Keratinocyte (primary cell): Measurements from ENCODE around the gene P2RX2. TPM values are rescaled to one million over a fixed set of nuclear protein-coding genes. Genes with fewer than 3 reads are reported as not detected.

Experiments
- DNase-seq: peaks from one replicate; pipeline ENCODE4 v3.0.0-alpha.2; 2011; ENCODE audit warnings: low read depth, missing footprints, low spot score
- FAIRE-seq: peaks from 2 replicates; lab custom pipeline; 2011; peaks lifted over from hg19 to GRCh38; lab: Jason Lieb, UNC
- H2AFZ ChIP-seq: 2 replicates; pipeline ENCODE4 v1.6.0; 2012; ENCODE audit warnings: low read length, control low read depth, inconsistent platforms; ENCODE audit not compliant: control insufficient read depth
- H3K27ac ChIP-seq: 2 replicates; pipeline ENCODE4 v1.5.1; 2011; ENCODE audit warnings: low read length; ENCODE audit not compliant: control insufficient read depth, insufficient read depth
- H3K27me3 ChIP-seq: 3 replicates; pipeline ENCODE4 v1.6.0; 2011; ENCODE audit warnings: low read length; ENCODE audit not compliant: control insufficient read depth, insufficient read depth; ENCODE audit errors: extremely low read depth
- H3K36me3 ChIP-seq, 2 experiments: 2 replicates in 1 of 2; 3 replicates in 1 of 2; pipeline ENCODE4 v1.5.1; 2011; ENCODE audit warnings: low read length in 2 of 2, mild to moderate bottlenecking in 1 of 2; ENCODE audit not compliant: control insufficient read depth in 2 of 2, insufficient read depth in 2 of 2; ENCODE audit errors: extremely low read depth in 1 of 2
- H3K4me1 ChIP-seq: 3 replicates; pipeline ENCODE4 v1.5.1; 2011; ENCODE audit warnings: low read length; ENCODE audit not compliant: control insufficient read depth, insufficient read depth; ENCODE audit errors: extremely low read depth
- H3K4me2 ChIP-seq: 3 replicates; pipeline ENCODE4 v1.6.0; 2011; ENCODE audit warnings: low read depth, low read length; ENCODE audit not compliant: control insufficient read depth, insufficient read depth; ENCODE audit errors: extremely low read depth
- H3K4me3 ChIP-seq, 3 experiments: fragments of 200-600 bp in 1 of 3; sonication (generic) in 1 of 3; 2 replicates in 2 of 3; 3 replicates in 1 of 3; pipeline ENCODE4 v1.5.1; 2011 to 2016; ENCODE audit warnings: low read length in 3 of 3, mild to moderate bottlenecking in 3 of 3, control low read depth in 2 of 3, inconsistent platforms in 1 of 3, low read depth in 1 of 3, mixed read lengths in 1 of 3, mixed run types in 1 of 3, moderate library complexity in 1 of 3; ENCODE audit not compliant: control insufficient read depth in 2 of 3, insufficient read depth in 2 of 3; ENCODE audit errors: extremely low read depth in 1 of 3
- H3K79me2 ChIP-seq: 2 replicates; pipeline ENCODE4 v1.6.0; 2012; ENCODE audit warnings: low read length; ENCODE audit not compliant: control insufficient read depth, insufficient read depth
- H3K9ac ChIP-seq: 3 replicates; pipeline ENCODE4 v1.6.0; 2011; ENCODE audit warnings: low read length; ENCODE audit not compliant: control insufficient read depth, insufficient read depth; ENCODE audit errors: extremely low read depth
- H3K9me1 ChIP-seq: 3 replicates; pipeline ENCODE4 v1.6.0; 2011; ENCODE audit warnings: low read length; ENCODE audit not compliant: control insufficient read depth, insufficient read depth; ENCODE audit errors: extremely low read depth
- H3K9me3 ChIP-seq: 2 replicates; pipeline ENCODE4 v1.5.1; 2012; ENCODE audit warnings: low read depth, low read length; ENCODE audit not compliant: control insufficient read depth
- H4K20me1 ChIP-seq: 3 replicates; pipeline ENCODE4 v1.6.0; 2011; ENCODE audit warnings: low read length; ENCODE audit not compliant: control insufficient read depth, insufficient read depth; ENCODE audit errors: extremely low read depth
- CTCF ChIP-seq, 3 experiments: IDR thresholded peaks in 1 of 3; conservative IDR thresholded peaks in 1 of 3; optimal IDR thresholded peaks in 1 of 3; 2 replicates in 2 of 3; 3 replicates in 1 of 3; pipeline versions ENCODE3 to v1.5.1; 2011; ENCODE audit warnings: low read length in 3 of 3, mild to moderate bottlenecking in 3 of 3, moderate library complexity in 2 of 3, control low read depth in 1 of 3, inconsistent platforms in 1 of 3; ENCODE audit not compliant: insufficient read depth in 2 of 3; ENCODE audit errors: extremely low read depth in 1 of 3
- EZH2 ChIP-seq: IDR thresholded peaks from one replicate; pipeline ENCODE4 v1.6.1; 2012; ENCODE audit warnings: inconsistent platforms, mild to moderate bottlenecking, low read length, moderate library complexity
- dilution Hi-C: fragments of 300-500 bp; cut with MboI; formaldehyde crosslinking; loops from one replicate; pipeline ENCODE4 v1.7.0; 2020; ENCODE audit warnings: low sequenced_read_pairs; ENCODE audit not compliant: extremely low pct_ligation_motif_present
- polyA plus RNA-seq, 5 experiments: library from polyadenylated mRNA; depleted of rRNA in 3 of 5; stranded (reverse) in 3 of 5; stranded (forward) in 1 of 5; unstranded in 1 of 5; fragments of >200 nt; gene quantifications; 1 replicate in 1 of 5; 2 replicates in 3 of 5; 3 replicates in 1 of 5; pipeline versions ENCODE4 v1.2.1 to v1.2.3, GENCODE V29; 2011 to 2012; ENCODE audit warnings: missing spikeins in 2 of 5, low read depth in 1 of 5, low replicate concordance in 1 of 5

The P2RX2 gene
- polyA plus RNA-seq, 1 donor (not counting 4 experiments of a cell fraction or from before 2014, with no cell fraction given) = not detected

DNA sequence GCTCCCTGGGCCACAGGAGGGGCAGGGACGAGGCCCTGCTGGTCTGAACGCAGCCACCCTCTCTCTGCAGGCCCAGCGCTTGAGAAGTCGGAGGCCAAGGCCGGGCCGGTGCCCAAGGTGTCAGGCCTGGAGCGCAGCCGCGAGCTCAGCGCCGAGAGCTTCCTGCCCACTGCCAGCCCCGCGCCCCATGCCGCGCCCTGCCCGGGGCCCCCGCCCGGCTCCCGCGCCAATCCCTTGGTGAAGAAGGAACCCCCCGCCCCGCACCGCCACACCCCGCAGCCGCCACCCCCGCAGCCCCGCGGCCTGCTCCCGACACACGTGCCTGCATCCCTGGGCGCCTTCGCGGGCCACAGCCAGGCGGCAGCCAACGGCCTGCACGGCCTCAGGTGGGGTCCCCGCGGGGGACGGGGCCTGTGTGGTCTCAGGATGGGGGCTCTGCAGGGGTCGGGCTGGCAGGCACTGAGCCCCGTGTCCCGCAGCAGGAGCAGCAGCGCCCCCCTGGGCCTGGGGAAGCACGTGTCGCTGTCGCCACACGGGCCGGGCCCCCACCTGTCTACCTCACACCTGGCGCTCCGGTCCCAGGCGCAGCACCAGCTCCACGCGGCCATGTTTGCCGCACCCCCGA is 48.6 kb upstream of the P2RX2 start:
- FAIRE-seq = no peak
- H3K36me3 ChIP-seq = peaks cover 4 to 16% of the 10 kb centered on the region in 2 experiments
- peaks cover 11% of the 10 kb centered on the region for H4K20me1 ChIP-seq

GRCh38 chr12:132570635-132571034 is 47.9 kb upstream of the P2RX2 start:
- no peak for FAIRE-seq
- no peaks in the 10 kb centered on the region for H3K27me3 ChIP-seq

More for the DNA sequence above, 48.6 kb upstream of the P2RX2 start:
- Histone ChIP-seq H3K4me1 (no peaks in the 10 kb centered on the region), H3K79me2 (peaks cover 10% of the 10 kb centered on the region), H3K4me2 (no peak overlapping the region), H2AFZ (no peak overlapping the region), H3K27ac (no peak overlapping the region), H3K9me3 (no peaks in the 10 kb centered on the region), H3K9ac (no peak overlapping the region), H3K27me3 (no peaks in the 10 kb centered on the region), H3K4me3 (no peak overlapping the region), H3K9me1 (no peaks in the 10 kb centered on the region)
- dilution Hi-C loops = no loop called here
- no peak for TF ChIP-seq EZH2
- TF ChIP-seq CTCF (optimal IDR thresholded peaks at IDR 0.05 in 1 of 3, IDR thresholded peaks at IDR 0.05 in 1 of 3, conservative IDR thresholded peaks at IDR 0.05 in 1 of 3; ENCODE audit: extremely low read depth in 1 of 3, insufficient read depth in 2 of 3, low read length in 3 of 3) = no peak
- no peak for DNase-seq

More at GRCh38 chr12:132570635-132571034, 47.9 kb upstream of the P2RX2 start:
- no peak overlapping the region for H3K9ac ChIP-seq
- no peak overlapping the region for H3K4me3 ChIP-seq
- H3K9me3 ChIP-seq = no peaks in the 10 kb centered on the region
- peaks cover 4% of the 10 kb centered on the region for H3K79me2 ChIP-seq
- no peak overlapping the region for H3K27ac ChIP-seq
- H3K36me3 ChIP-seq = peaks cover 0 to 16% of the 10 kb centered on the region in 2 experiments
- H3K9me1 ChIP-seq = no peaks in the 10 kb centered on the region
- no peaks in the 10 kb centered on the region for H3K4me1 ChIP-seq
- no peak overlapping the region for H2AFZ ChIP-seq
- peaks cover 6% of the 10 kb centered on the region for H4K20me1 ChIP-seq
- dilution Hi-C loops = no loop called here
- TF ChIP-seq CTCF (optimal IDR thresholded peaks at IDR 0.05 in 1 of 3, IDR thresholded peaks at IDR 0.05 in 1 of 3, conservative IDR thresholded peaks at IDR 0.05 in 1 of 3; ENCODE audit: extremely low read depth in 1 of 3, insufficient read depth in 2 of 3, low read length in 3 of 3) (no peak), EZH2 (no peak)
- DNase-seq = no peak
- H3K4me2 ChIP-seq = no peak overlapping the region
